Hepatocyte (in vitro differentiated cells): Measurements from ENCODE around the gene SERGEF. TPM values are rescaled to one million over a fixed set of nuclear protein-coding genes. Genes with fewer than 3 reads are reported as not detected.

Experiments
- DNase-seq: peaks from one replicate; pipeline ENCODE4 v3.0.0-alpha.2; 2016; ENCODE audit warnings: low spot score
- H2AFZ ChIP-seq: fragments of 200-600 bp; sonication (generic); 2 replicates; pipeline ENCODE4 v1.6.0; 2016; ENCODE audit warnings: antibody characterized with exemption, mild to moderate bottlenecking
- H3K27ac ChIP-seq: fragments of 200-600 bp; sonication (generic); 2 replicates; pipeline ENCODE4 v1.5.1; 2016; ENCODE audit warnings: mild to moderate bottlenecking
- H3K27me3 ChIP-seq: fragments of 200-600 bp; sonication (generic); 2 replicates; pipeline ENCODE4 v1.6.1; 2016
- H3K36me3 ChIP-seq: fragments of 200-600 bp; sonication (generic); replicated peaks from 2 replicates; pipeline ENCODE4 v1.5.1; 2016; ENCODE audit warnings: low read depth; ENCODE audit not compliant: insufficient read depth
- H3K4me1 ChIP-seq: fragments of 200-600 bp; sonication (generic); 2 replicates; pipeline ENCODE4 v1.5.1; 2016; ENCODE audit warnings: mild to moderate bottlenecking, moderate library complexity; ENCODE audit not compliant: insufficient read depth
- H3K4me2 ChIP-seq: fragments of 200-600 bp; sonication (generic); 2 replicates; pipeline ENCODE4 v1.6.0; 2016
- H3K4me3 ChIP-seq: fragments of 200-600 bp; sonication (generic); 2 replicates; pipeline ENCODE4 v1.5.1; 2016; ENCODE audit warnings: mild to moderate bottlenecking
- H3K79me2 ChIP-seq: fragments of 200-600 bp; sonication (generic); 2 replicates; pipeline ENCODE4 v1.6.0; 2017; ENCODE audit warnings: mild to moderate bottlenecking
- H3K9me2 ChIP-seq: fragments of 200-600 bp; sonication (generic); replicated peaks from 2 replicates; pipeline ENCODE4 v1.6.0; 2017; ENCODE audit warnings: mild to moderate bottlenecking; ENCODE audit not compliant: insufficient read depth
- H3K9me3 ChIP-seq: fragments of 200-600 bp; sonication (generic); 2 replicates; pipeline ENCODE4 v1.5.1; 2016; ENCODE audit warnings: low read depth, mild to moderate bottlenecking
- H4K20me1 ChIP-seq: fragments of 200-600 bp; sonication (generic); 2 replicates; pipeline ENCODE4 v1.6.0; 2016; ENCODE audit warnings: mild to moderate bottlenecking; ENCODE audit not compliant: insufficient read depth, poor library complexity, severe bottlenecking
- EZH2 ChIP-seq: fragments of 200-600 bp; sonication (generic); IDR thresholded peaks from 2 replicates; pipeline ENCODE4 v1.6.1; 2016; ENCODE audit warnings: antibody characterized with exemption, mild to moderate bottlenecking, borderline replicate concordance
- EZH2phosphoT487 ChIP-seq: fragments of 200-600 bp; sonication (generic); IDR thresholded peaks from one replicate; pipeline ENCODE4 v1.6.1; 2018; ENCODE audit warnings: antibody characterized with exemption, mild to moderate bottlenecking, low read depth, moderate library complexity; ENCODE audit not compliant: unreplicated experiment, severe bottlenecking
- WGBS: methylation state at CpG from one replicate; pipeline ENCODE4 v1.1.6; 2016; ENCODE audit warnings: low lambda C conversion rate; ENCODE audit errors: missing lambda C conversion rate; 5-methylcytosine and 5-hydroxymethylcytosine counted together
- polyA plus RNA-seq: library from polyadenylated mRNA; unstranded; fragments of >200 nt; fragmentation: Nextera tagmentation; extraction: Ambion mirVana; gene quantifications from 2 replicates; pipeline ENCODE4 v1.2.1, GENCODE V29; 2016
- total RNA-seq: library from RNA; depleted of rRNA; stranded (reverse); fragments of >200 nt; gene quantifications from 2 replicates; pipeline ENCODE4 v1.2.3, GENCODE V29; 2014
- TF ChIP-seq, protein P1 (sequence below): fragments of 200-600 bp; sonication (generic); IDR thresholded peaks from 2 replicates; pipeline ENCODE4 v1.5.1; 2016; ENCODE audit warnings: antibody characterized with exemption, mild to moderate bottlenecking; ENCODE audit not compliant: poor library complexity

SERGEF gene
- total and polyA plus RNA-seq, 2 experiments from 2014 or later = 21.7 to 28.7 TPM

DNA sequence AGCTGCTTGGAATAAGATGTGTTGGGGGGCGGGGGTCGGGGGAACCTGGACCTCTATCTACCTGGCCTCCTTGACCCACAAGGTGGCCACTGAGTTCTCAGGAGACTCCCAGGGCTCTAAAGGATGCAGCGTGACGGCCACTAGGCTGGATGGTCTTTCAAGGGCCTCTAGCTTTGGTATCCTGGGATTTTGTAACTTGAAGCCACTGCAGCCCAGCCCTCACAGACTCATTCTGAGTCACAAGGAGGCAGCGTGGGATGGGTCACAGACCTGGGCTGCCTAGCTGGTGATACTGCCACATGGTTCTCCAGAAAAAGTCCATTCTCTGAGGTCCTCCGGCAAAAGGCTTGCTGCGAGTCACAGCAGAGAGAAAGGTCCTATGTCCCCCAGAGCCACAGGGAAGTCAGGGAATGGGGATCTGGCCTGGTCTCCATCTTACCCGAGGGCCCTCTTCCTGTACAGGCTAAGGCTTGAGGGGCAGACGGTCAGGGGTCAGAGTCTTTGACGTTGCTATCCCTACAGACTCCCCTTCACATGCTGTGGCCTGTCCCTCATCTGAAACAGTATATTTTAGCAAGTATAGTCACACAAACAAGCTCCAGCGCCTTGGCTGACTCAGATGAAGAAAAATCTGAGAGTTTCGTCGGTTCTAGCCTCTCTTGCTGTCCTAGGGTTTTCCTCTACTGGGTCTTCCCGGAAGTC is 225.9 kb downstream of the SERGEF start:
- H3K4me1 ChIP-seq = no peaks in the 10 kb centered on the region
- TF ChIP-seq, protein P1, sequence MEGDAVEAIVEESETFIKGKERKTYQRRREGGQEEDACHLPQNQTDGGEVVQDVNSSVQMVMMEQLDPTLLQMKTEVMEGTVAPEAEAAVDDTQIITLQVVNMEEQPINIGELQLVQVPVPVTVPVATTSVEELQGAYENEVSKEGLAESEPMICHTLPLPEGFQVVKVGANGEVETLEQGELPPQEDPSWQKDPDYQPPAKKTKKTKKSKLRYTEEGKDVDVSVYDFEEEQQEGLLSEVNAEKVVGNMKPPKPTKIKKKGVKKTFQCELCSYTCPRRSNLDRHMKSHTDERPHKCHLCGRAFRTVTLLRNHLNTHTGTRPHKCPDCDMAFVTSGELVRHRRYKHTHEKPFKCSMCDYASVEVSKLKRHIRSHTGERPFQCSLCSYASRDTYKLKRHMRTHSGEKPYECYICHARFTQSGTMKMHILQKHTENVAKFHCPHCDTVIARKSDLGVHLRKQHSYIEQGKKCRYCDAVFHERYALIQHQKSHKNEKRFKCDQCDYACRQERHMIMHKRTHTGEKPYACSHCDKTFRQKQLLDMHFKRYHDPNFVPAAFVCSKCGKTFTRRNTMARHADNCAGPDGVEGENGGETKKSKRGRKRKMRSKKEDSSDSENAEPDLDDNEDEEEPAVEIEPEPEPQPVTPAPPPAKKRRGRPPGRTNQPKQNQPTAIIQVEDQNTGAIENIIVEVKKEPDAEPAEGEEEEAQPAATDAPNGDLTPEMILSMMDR = no peak
- TF ChIP-seq EZH2phosphoT487 (no peak), EZH2 (no peak)
- H3K27ac ChIP-seq = no peak overlapping the region
- DNase-seq = no peak
- no peaks in the 10 kb centered on the region for H3K9me3 ChIP-seq
- H3K4me2 ChIP-seq = no peak overlapping the region
- no peaks in the 10 kb centered on the region for H3K36me3 ChIP-seq
- H2AFZ ChIP-seq = no peak overlapping the region
- no peak overlapping the region for H3K4me3 ChIP-seq
- H3K9me2 ChIP-seq = no peaks in the 10 kb centered on the region
- no peaks in the 10 kb centered on the region for H3K27me3 ChIP-seq
- H3K79me2 ChIP-seq = no peaks in the 10 kb centered on the region
- 91% methylated on average over 14 of the region's 14 CpGs for WGBS
- H4K20me1 ChIP-seq = no peaks in the 10 kb centered on the region

DNA sequence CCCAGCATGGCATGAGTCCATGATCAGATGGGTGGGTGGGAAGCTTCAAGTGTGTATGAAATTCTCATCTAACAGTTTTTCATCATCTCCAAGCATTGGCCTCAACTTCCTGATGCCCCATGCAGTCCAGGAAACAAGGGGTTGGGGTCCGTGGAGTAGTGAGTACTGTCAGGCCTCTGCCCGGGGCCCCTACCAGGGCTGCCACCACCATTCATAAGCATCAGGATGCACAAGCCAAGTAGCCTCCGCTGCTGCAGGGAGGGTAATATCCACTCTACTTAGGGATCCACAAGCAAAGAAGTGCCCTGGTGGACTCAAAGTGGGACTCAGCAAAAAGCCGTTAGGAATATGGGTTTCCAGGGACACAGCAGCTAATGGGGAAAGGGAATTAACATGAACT is 229.0 kb downstream of the SERGEF start:
- Histone ChIP-seq H3K4me3 (no peak overlapping the region), H3K27ac (no peak overlapping the region), H3K27me3 (no peaks in the 10 kb centered on the region), H3K79me2 (no peaks in the 10 kb centered on the region), H4K20me1 (no peaks in the 10 kb centered on the region), H3K9me3 (no peaks in the 10 kb centered on the region), H2AFZ (no peak overlapping the region), H3K36me3 (no peaks in the 10 kb centered on the region), H3K4me1 (no peaks in the 10 kb centered on the region), H3K9me2 (no peaks in the 10 kb centered on the region), H3K4me2 (no peak overlapping the region)
- 92% methylated on average over 4 of the region's 4 CpGs for WGBS
- no peak for DNase-seq
- TF ChIP-seq EZH2 (no peak), EZH2phosphoT487 (no peak)
- TF ChIP-seq, protein P1 = no peak

DNA sequence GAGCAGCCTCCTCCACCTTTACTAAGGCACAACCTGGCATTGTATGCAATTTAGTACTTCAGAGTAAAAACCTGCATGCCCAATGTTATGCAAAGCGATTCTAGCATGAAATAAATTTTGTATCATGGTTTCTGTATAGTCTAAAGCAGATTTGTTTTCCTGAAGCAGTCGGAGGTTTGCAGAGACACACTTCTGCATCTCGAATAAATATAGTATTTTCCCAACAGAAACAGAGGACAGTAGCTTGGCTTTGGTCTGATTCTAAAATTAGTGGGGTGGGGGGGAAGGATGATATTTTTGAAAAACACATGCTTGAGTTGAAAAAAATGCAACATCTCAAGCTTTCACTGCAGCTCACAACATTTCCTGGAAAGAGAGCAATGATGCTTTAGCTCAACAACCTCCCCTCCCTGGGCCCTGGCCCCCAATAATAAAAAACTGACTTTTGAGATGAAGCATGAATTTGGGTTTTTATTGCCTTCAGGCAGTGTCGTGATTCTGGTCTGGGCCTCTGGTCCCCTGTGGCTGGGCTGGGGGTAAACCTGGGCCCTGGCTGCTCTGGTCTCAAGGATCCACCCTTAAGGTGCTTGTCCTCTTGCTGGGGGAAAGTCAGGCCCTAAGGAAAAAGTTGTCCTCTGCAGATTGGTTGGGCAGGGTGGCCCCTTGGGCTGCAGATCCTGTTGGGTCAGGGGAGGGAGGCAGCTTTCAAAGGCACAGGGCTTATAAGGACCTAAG is 230.1 kb downstream of the SERGEF start:
- no peak for TF ChIP-seq EZH2
- no peak for TF ChIP-seq EZH2phosphoT487
- TF ChIP-seq, protein P1 = no peak
- WGBS = 92% methylated on average over 4 of the region's 4 CpGs

More for the DNA sequence above, 230.1 kb downstream of the SERGEF start:
- Histone ChIP-seq H3K4me1 (no peaks in the 10 kb centered on the region), H3K4me2 (no peak overlapping the region), H3K9me3 (no peaks in the 10 kb centered on the region), H2AFZ (no peak overlapping the region), H3K36me3 (no peaks in the 10 kb centered on the region), H3K79me2 (no peaks in the 10 kb centered on the region), H3K9me2 (no peaks in the 10 kb centered on the region), H4K20me1 (no peaks in the 10 kb centered on the region), H3K27ac (no peak overlapping the region), H3K4me3 (no peak overlapping the region), H3K27me3 (no peaks in the 10 kb centered on the region)
- DNase-seq = no peak
